NCI-H1048 (cell line): Measurements from ENCODE around the gene RMRP.
"Not testable (repeated sequence)": the region's sequence is repeated elsewhere in the genome, so short reads cannot be mapped to it uniquely, and the experiment has no call there.

Experiments used
- DNase-seq: peaks from one replicate; lab custom pipeline; 2025; lab: John Stamatoyannopoulos, UW

The RMRP gene

DNA sequence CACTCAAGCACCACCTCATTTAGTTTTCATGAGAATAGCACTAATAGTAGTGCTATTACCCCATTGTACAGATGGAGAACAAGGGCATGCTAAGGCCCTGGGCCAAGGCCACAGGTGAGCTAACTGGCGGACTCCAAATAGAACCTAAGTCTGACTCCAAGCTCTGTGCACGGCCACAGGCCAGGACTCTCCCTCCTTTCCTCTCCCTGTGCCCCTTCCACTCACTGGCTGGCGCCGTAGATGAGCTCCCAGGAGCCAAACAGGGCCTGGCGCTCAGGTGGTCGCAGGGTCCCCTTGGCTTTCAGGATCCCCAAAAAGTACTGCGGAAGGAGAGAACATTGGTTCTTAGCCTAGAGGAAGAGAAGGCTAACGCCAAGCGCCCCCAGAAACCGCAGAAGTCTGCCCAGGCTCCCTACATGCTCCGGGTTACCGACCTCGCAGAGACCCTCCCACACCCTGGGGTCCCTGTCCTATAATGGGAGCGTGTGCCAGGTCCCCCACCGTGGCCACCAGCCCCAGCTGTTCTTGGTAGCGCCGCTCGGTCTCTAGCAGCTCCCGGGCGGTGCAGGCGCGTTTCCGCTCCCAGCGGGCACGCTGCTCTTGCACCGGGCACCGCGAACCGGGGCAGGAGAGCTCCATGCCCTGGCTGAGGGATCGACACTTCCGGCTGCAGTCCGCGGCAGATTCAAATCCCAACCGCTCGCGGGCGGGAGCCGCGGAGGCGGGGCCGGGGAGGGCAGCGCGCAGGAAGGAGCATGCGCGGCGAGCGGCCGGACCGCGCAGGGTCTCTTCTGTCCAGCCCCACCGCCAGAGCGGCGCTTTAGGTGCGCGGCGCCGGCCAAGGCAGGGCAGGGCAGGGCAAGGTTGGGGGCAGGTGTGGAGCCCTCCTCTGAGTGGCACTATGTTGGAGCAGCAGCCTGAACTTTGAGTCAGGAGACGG lies 7.0 kb upstream of the RMRP start, which contains the start of gene ARHGEF39:
TSS of gene ARHGEF39 (minus strand) at position 665 of the 940 bp plus-strand sequence. CDS start at position 639, 26 bp downstream.
- peak; percentile 66 for DNase-seq

DNA sequence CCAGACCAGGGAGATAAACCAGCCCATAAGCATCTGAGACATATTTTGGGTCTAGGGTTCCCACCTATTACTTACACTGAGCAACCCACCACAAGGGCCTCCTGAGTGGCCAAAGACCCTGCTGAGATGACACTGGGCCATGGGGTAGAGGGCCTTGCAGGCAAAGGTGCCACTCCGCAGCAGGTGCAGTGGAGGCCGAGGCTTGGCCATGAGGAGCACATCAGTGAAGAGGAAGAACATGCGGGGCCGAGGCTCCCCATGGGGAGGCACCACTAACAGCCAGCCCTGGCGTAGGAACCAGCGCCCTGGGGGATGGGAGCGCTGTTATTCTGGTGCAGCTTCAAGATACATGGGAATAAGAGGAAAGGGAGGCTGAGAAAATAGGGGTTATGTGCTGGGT lies 4.6 kb upstream of the RMRP start:
- no peak for DNase-seq

GRCh38 chr9:35661756-35662350 lies 4.0 kb upstream of the RMRP start:
- no peak for DNase-seq

DNA sequence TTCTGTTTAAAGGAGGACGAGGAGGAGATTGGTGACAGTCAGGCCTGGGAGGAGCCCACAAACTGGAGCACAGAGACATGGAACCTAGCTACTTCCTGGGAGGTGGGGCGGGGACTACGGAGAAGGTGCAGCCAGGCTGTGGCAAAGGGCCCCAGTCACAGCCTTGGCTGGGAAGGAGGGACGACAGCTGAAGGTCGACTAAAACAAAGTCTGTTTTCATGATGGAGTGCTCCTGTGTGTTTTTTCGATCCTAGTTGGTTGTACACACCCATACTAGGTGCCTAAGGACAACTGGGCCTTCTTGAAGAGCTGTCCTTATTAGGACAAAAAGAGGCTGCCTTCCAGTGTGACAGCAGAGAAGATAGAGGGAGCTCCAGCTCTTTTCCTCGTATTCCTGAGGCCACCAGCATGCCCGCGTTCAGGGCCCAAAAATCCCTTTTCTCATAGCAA lies 3.2 kb upstream of the RMRP start:
- DNase-seq, result no peak

DNA sequence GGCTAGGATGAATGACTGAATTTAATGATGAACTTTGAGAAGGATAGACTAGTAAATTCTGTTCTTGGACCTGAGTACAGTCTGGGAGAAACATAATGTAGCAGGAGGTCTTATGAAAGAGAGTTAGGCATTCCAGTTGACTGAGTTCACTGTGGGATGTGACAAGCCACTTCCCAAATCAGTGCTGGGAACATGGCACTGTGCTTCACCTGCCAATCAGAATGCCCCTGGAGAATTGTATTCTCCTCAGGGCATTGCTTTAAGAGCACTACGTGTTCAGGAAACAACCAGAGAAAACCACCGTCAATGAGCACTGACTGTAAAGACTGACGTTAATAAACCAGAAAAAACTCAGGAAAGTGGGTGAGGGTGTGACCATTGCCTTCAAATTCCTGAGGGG lies 1.5 kb upstream of the RMRP start:
- no peak for DNase-seq

DNA sequence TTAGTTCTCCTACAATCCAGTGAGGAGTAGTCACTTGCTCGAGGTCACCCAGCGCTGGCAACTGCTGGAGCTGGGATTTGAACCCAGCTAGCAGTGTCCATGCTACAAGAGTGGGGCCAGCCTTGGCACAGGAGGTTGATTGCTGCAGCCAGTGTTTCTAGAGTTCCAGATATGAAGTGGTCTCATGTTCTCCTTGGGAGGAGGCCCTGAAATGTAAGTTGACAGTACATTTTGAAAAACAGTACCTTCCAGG lies 1.1 kb upstream of the RMRP start:
- no peak for DNase-seq

DNA sequence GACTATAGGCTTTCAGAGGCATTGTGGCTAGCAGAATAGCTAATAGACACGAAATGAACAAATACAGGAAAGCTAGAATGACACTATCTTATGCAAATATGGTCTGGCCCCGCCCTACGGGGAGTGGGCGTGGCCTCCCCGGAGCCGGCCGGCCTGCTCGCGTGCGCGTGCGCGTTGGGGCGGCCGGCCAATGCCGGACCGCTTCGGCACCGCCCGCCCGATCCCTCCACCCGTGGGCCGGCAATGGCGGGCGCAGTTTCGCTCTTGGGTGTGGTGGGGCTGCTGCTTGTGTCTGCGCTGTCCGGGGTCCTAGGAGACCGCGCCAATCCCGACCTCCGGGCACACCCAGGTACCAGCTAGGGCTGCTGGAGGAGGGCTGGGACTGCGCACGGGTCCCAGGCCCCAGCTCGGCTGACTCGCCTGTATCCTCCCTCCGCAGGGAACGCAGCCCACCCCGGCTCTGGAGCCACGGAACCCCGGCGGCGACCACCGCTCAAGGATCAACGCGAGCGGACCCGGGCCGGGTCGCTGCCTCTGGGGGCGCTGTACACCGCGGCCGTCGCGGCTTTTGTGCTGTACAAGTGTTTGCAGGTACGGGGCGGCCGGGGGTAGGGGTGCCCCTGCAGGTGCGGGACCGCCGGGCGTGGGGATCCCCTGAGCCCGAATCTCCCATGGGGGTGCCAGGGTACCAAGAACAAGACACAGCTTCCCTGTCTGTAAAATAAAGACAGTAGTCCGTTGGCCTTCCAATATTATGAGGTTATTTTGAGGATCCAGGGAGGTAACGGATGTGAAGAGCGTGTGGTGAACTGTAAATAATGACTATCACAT lies 533 bp upstream of the RMRP start, which contains the start of gene CCDC107:
TSS of gene CCDC107 (plus strand) at position 156 of the 831 bp plus-strand sequence. CDS start at position 244, 88 bp downstream.
- DNase-seq, result peak; percentile 50

DNA sequence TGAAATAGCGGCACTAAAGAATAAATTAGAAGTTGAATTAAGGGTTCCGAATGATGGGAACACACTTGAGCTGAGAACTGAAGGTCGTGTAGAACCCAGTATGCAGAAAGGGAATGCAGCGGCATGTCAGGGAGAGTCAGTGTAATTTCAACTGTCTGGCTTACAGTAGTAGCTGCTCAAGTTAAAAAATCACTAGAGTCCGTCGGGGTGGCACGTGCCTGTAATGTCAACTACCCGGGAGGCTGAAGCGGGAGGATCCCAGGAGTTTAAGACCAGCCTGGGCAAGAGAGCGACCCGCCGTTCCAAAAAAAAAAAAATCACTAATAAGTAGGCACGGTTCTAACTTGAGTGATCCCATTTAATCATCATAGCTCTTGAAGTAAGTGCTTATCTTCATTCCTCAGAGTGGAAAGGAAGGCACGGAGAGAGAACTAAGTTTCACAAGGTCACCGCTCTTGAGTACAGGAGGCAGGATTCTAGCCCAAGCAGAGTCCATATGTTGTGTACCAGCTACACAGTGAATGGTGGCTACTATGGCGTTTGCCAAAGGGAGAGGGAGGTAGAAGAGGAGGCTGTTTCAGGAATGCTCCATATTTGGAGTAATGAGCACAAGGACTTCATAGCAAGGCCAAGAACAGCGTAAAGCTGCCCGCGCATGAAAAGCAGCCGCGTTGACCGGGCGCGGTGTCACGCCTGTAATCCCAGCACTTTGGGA lies 831 bp downstream of the RMRP start:
- DNase-seq, result no peak

DNA sequence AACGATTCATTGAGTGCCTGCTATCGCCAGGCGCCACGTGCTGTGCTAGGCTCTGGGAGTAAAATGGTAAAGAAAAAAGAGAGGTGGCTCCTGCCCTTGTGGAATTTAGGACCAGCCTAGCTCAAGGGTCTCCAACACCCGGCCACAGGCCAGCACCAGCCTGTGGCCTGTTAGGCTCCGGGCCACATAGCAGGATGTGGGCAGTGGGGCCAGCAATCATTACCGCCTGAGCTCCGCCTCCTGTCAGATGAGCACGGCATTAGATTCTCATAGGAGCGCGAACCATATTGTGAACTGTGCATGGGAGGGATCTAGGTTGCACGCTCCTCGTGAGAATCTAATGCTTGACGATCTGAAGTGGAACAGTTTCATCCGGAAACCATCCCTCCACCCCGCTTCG lies 1.5 kb downstream of the RMRP start:
- no peak for DNase-seq

GRCh38 chr9:35653611-35654010 lies 4.2 kb downstream of the RMRP start:
- DNase-seq, result no peak

DNA sequence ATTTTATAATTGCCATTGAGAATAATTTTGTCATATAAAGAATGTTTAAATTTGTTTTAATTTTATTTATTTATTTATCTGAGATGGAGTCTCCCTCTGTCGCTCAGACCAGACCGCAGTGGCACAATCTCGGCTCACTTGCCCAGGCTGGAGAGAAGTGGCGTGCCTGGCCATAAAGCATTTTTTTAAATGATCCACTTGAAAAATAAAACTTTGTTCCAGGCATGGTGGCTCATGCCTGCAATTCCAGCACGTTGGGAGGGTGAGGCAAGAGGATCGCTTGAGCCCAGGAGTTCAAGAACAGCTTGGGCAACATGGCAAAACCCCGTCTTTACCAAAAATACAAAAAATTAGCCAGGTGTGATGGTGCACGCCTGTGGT lies 5.0 kb downstream of the RMRP start:
- no peak for DNase-seq

GRCh38 chr9:35651956-35652828 lies 5.6 kb downstream of the RMRP start:
- DNase-seq, result no peak

- DNase-seq, result no peak
Observed at GRCh38 chr9:35650341-35651158, 7.3 kb downstream of the RMRP start, which contains the start of gene SIT1. Gene SIT1 (minus strand): TSS chr9:35650931. CDS start chr9:35650853, 78 bp downstream.

DNA sequence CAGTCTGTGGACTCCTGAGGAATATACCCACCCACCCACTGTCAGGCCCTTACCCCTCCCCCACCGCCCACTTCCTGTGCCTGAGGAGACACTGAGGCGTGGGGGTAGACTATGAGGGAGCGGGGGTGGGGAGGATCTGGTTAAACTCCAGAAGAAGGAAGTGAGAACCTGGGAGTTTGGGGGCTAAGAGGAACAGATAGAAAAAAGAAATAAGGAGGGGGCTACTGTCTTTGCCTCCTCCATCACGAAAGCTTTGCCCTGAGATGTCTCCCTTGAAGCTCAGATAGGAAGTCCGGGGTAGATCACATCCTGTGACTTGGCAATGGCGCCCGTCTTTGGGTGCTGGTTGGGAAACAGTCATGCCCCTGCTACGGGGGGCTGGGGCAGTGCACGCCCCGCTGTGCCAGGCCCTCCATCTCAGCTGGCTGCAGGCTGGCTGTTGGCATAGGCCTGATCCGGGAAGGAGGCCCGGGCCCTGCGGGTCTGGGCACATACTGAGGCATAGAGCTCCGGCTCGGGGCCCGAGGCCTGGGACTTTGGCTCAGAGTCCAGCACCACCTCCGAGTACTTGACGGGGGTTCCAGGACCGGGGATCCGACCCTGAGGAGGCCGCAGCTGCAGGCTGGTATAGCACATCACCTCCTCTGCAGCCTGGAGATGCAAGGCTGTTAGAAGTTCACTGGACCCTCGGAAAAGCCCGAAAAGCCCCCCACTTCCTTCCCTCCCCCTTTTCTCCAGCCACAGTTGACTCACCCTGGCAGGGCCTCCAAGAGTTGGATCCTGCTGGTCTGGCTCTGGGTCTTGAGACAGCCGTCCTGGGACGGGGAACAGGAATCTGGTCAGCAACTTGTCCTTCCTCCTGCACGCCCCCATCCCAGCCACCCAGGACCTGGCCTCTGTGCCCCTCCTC lies 8.1 kb downstream of the RMRP start:
- DNase-seq, result no peak

DNA sequence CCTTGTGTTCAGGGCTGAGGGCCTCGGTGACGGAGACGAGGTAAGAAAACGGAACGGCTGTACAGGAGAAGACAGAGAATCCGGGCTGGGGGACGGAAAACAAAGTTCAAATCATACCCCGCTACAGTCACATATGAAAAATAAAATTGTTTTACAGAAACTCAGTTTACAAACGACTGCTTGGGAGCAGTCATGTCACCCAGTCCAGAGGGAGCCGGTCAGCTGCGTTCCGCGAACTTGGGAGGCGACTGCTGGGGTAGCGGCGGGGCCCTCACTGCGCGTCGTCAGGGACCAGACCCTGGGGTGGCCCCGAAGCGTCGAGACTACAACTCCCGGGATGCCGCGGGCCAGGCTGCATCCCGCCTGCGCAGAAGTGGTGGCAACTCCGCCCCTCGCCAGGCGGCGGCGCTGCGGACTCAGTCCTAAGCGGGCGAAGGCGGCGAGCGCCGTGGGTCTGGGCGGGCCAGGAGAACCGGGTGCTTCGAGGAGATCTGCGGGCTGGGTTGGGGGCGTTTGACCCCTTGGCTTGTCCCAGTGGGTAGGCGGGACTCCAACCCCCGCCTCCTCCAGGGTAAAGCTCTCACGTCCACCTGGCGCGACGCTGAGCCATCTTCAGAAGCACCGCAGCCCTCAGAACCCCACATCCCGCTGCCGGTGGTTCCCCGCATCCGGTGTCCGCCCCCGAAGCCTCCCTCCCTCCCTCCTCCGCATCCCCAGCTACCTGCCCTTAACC lies 11.1 kb downstream of the RMRP start:
- DNase-seq, result peak; percentile 64

DNA sequence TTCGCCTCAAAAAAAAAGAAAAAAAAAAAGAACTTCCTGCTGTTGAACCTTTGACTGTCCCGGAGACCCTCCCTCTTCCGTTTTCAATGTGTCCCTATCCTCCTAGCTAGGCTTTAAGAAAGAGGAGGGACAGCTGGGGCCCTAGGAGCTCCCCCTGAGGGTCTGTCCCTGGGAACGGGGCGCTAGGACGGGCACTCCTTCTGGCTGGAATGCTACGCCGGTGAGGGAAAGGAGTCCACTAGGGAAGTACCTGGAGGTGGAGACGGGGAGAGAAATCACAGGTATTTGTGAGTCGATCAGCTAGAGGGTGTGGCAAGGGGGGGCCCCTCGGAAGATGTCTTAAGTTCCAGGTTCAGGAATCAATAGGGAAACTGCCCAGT lies 11.7 kb downstream of the RMRP start:
- no peak for DNase-seq

GRCh38 chr9:35645736-35646135 lies 12.1 kb downstream of the RMRP start:
- DNase-seq, result not testable (repeated sequence)

DNA sequence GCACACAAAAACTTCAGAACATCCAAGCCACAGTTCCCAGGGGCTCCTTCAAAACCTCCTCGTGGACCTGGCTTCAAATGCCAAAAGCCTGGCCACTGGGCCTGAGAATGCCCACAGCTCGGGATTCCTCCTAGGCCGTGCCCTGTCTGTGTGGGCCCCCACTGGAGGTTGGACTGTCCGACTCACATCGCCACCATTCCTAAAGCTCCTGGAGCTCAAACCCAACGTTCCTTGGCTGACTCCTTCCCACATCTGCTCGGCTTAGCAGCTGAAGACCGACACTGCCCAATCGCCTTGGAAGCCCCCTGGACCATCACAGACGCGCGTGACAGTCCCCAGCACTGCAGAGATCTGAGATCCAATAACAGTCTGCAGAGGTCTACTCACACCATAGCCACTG lies 14.8 kb downstream of the RMRP start:
- no peak for DNase-seq
